Ramos (cell line): ENCODE results near the gene OTC.

Experiments used
- in situ Hi-C: fragments of 300-500 bp; cut with MboI; formaldehyde crosslinking; loops from one replicate; pipeline ENCODE4 v1.14.3; 2022; ENCODE audit warnings: low sequenced_read_pairs; ENCODE audit not compliant: unreplicated experiment

Gene OTC

DNA sequence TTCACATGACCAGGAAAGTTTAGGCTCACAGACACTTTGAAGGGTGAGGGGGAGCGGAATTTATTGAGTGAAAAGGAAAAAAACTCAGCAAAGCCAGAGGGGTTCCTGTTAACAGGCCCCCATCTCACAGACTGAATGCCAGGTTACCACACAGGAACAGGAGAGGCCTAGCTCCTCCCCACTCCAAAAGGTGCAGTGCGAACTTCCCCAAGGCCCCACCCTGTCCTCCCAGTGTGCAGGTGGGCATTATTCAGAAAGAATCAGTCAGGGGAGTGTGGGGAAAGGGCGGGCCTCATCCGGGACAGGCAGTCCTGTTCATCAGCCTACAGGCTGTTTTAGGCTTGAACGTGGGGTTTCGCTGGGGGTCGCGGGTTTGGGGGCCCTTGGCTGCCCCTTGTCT is 4.0 kb downstream of the OTC start:
- in situ Hi-C loops, result no loop called here

GRCh38 chrX:38357747-38358673 is 5.6 kb downstream of the OTC start:
- in situ Hi-C loops, result no loop called here

GRCh38 chrX:38363046-38363445 is 10.6 kb downstream of the OTC start:
- in situ Hi-C loops, result no loop called here

- in situ Hi-C loops, result no loop called here
Measured at GRCh38 chrX:38365954-38366353, 13.6 kb downstream of the OTC start.

GRCh38 chrX:38368774-38369173 is 16.4 kb downstream of the OTC start:
- in situ Hi-C loops, result no loop called here

DNA sequence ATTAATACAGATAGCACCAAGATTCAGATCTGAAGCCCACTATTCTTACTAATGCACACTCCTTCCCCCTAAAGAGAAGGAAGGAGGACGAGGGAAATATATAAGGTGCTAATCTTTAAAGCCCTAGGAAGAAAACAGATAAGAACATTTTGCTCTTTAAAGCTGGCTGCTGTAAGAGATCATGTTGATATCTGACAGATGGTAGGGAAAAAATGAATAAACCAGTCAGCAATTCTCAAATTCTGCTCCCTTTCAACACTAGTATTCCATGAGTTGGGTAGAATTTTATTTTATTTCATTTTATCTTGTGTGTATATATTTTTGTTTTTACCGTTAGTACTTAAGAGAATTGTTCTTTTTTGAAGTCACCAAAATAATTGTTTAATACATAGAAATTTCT is 19.2 kb downstream of the OTC start:
- in situ Hi-C loops, result no loop called here

GRCh38 chrX:38374431-38374830 is 22.0 kb downstream of the OTC start:
- in situ Hi-C loops, result no loop called here

DNA sequence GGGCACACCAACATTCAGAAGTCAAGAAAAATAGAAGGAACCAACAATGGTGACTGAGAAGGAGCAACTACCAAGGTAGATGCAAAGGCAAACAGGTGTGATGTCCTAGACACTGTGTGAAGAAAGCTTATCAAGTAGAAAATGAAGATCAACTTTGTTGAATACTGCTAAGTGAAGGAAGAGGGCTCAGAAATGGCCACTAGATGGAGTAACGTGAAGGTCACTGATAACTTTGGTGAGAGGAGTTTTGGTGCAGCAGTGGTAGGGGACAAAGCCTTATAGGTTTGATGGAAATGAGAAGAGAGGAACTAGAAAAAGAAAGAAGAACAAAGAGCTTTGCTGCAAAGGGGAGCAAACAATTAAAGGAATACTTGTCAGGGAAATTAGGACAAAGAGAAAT is 23.5 kb downstream of the OTC start:
- in situ Hi-C loops, result no loop called here

DNA sequence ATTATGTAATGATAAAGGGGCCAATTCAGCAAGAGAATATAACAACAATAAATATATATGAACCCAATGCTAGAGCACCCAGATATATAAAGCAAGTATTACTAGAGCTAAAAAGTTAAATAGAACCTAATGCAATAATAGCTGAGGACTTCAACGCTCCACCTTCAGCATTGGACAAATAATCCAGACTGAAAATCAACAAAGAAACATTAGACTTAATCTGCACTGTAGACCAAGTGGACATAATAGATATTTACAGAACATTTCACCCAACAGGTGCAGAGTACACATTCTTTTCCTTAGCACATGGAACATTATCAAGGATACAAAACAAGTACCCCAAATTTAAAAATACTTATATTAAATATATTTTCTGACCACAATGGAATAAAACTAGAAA is 24.3 kb downstream of the OTC start:
- in situ Hi-C loops, result no loop called here

DNA sequence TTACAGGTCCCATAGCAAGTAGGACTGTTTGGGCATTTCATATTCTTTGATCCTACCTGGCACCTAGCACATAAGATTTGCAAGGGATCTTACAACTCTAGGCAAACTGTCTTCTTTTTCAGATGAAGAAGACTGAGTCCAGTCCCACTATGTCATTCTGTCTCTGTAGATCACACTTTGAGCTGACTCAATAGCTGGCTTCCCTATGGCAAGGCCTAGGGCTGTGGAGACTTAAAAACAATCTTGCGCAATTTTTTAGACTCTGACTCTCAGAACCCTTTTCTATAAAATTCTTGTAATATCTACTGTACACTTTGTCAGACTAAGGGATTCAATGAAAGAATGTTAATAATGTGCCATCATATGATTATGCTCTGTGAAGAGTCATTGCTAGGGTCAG is 26.7 kb downstream of the OTC start:
- in situ Hi-C loops, result no loop called here

DNA sequence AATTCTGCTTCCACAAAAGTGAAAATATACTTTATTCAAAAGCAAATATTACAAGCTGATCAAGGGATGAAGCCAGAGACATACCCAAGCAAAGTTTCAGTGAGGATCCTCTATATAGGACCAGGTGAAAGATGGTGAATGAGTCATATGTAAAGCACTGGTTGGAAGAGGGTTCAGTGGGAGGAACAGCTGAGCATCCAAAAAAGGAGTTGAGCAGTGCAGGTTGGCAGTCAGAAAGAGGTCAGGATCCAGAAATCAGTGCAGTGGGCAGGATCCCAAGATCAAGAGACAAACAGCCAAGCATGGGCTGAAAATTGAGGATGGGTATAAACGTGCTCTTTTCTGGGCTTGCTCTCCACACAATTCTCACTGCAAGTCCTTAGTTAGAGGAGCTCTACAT is 30.3 kb downstream of the OTC start:
- in situ Hi-C loops, result no loop called here

DNA sequence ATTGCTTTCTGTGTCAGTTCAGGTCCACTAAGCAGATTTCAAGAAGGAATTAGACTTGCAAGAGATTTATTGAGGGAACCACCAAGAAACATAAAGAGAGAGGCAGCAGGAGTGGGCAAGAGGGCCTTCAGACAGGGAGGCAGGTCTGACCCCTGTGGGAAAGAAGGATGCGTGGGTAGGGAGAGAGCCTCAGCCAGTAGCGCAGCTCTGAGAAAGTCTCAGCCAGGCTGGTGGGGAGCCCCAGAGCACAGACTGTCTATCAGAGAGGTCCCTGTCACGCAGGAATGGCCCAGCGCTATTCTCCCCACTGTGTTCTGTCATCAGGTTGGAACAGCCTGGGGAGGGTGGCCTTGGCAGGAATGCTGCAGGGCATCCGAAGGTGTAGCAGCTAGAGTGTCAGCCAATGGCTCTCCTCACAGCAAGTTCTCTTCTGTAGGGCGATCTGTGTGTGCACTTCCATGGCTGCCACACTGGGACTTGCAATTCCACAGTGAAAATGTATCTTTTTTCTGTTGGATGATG is 48.0 kb downstream of the OTC start:
- in situ Hi-C loops, result no loop called here

DNA sequence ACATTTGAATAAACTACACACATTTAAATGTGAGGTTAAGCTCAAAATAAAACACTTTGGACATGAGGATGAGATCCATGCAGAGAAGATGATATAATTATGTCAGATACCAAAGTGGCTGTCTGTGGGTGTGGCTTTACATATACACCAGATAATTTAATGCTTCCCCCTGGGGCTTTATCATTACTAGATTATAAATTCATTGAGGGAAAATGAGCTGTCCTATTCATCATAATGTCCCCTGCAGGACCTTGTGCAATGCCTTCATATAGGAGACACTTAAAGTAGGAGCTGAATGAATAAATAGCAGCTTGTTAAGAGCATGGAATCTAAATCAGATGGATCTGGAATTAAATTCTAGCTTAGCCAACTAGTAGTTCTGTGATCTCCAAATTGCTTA is 49.7 kb downstream of the OTC start:
- in situ Hi-C loops, result no loop called here

GRCh38 chrX:38403834-38404233 is 51.4 kb downstream of the OTC start:
- in situ Hi-C loops, result no loop called here

- in situ Hi-C loops, result no loop called here
Measured at GRCh38 chrX:38407126-38407525, 54.7 kb downstream of the OTC start.

- in situ Hi-C loops, result no loop called here
Measured at GRCh38 chrX:38409289-38409688, 56.9 kb downstream of the OTC start.

- in situ Hi-C loops, result no loop called here
Measured at GRCh38 chrX:38426785-38427184, 74.4 kb downstream of the OTC start.

- in situ Hi-C loops, result no loop called here
Measured at GRCh38 chrX:38431525-38431924, 79.1 kb downstream of the OTC start.

DNA sequence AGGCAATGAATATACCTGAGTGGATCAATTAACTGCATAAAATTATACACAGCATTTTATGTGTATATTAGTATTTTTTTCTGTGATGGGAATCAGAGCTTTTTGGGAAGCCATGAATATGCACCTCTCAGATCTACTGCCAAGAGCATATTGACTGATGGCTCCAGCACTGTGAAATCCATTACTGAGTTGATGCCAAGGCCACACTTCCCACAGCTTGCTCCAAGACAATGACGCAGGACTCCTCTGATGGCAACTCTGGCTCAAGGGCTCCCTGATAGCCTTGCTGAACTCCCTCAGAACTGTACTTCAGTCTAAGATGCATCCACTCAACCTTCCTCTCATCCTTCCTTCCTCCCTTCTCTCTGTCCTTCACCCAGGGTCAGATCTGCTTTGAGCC is 82.7 kb downstream of the OTC start:
- in situ Hi-C loops, result no loop called here

GRCh38 chrX:38437093-38437492 is 84.7 kb downstream of the OTC start:
- in situ Hi-C loops, result no loop called here

DNA sequence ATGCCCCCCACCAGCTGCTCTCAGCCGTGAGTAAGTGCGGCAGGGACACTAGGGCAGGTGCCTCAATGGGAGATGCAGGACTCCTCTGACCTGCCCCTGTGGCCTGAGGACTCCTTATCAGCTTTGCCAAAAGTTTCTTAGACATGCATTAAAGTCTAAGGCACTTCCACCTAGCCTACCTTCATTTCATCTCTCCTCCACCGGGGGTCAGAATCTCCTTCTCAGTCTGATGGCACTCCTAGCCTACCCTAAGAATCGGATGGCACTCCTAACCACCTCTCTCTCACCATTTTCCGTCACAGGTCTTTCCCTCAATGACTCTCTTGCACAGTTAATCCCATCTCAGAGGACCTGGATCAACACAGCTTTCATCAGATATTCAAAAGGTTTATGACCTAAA is 85.9 kb downstream of the OTC start:
- in situ Hi-C loops, result no loop called here

DNA sequence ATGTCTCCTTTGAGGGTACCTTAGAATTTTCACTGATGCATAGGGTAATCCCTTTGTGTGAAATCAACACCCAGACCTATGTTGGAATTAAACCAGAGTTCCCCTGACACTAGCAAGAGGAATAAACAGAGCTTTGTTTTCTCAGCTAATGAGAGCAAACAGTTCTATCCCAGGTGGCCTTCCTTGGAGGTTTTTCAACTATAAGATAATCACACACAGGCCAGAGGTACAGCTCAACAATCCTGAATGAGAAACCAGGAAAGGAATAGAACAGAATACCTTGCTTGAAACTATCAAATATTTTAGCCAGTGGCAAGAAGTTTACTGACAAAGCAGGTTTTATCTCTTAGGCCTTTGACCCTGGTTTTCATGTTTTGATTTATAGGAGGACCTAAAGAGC is 100.2 kb downstream of the OTC start:
- in situ Hi-C loops, result no loop called here
